SH-SY5Y (cell line): Measurements from ENCODE around the gene KANSL2.

ENCODE experiments used
- GATA2 ChIP-seq: IDR thresholded peaks from 2 replicates; pipeline ENCODE4 v1.6.1; 2011; ENCODE audit warnings: mild to moderate bottlenecking, low read depth, low read length
- GATA3 ChIP-seq: IDR thresholded peaks from 2 replicates; pipeline ENCODE4 v1.6.1; 2011; ENCODE audit warnings: low read depth, mild to moderate bottlenecking, low read length, moderate library complexity

DNA sequence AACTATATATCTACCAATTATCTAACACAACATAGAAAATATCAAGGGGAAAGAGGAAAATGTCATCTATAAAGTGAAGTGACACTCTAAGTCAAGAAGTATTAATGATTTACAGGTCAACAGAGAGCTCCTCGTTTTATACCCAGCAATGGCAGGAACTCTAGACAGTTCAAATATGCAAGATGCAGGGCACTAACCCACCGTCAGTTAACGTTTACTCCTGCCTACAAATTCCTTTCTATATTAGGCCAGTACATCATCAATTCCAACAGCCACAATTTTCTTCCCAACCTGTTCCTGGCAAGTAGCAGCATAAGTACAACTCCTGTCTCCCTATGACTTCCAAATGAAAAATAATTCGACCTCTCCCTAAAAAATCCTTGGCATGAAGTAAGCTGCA, 9.0 kb upstream of the KANSL2 start:
- no peak for TF ChIP-seq GATA3
- no peak for TF ChIP-seq GATA2
